Stimulated activated CD8-positive, alpha-beta memory T cell treated with anti-CD3 and anti-CD28 coated beads, Interleukin-12 subunit alpha, Interleukin-12 subunit beta, amount 100 ng/mL, for 24 hours (primary cell): ENCODE measurements around the gene BHLHE41.

ENCODE experiments used
- DNase-seq: peaks from one replicate; pipeline ENCODE4 v3.0.0-alpha.2; 2020; ENCODE audit errors: extremely low read depth

BHLHE41 gene

GRCh38 chr12:26124446-26125399, at the start of gene BHLHE41:
TSS of gene BHLHE41 (minus strand) at chr12:26125037. CDS start at chr12:26124779, 258 bp downstream.
- no peak for DNase-seq

DNA sequence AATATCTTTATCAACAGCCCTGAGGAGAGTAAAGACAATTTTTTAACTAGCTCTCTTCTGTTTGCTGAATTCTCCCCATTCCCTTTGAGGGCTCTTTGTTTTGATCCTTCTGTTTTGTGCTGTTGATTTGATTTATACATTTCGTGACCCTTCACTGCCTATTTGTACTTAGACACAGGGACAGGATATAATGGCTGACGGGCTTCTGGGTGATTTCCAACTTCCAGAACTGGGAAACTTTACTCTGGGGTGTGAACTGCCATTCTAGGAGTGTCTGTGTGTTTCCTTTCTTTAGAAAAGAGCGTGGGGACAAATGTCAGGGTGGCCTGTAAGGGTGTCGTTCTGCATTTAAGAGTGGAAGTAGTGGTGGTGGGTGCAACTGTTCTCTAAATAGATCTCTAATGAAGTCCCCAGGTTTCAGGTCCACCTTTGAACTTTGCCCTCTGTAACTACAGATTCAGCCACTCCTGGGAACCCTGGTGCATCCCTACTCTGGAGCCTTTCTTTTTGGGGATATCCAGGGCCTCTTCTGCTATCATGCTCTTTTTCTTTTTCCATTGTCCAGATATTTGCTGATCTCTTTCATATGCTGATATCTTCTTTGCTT, 48.2 kb upstream of the BHLHE41 start:
- DNase-seq, result no peak

GRCh38 chr12:26172539-26172938, 47.7 kb upstream of the BHLHE41 start:
- no peak for DNase-seq

- DNase-seq, result no peak
Observed at GRCh38 chr12:26172013-26172412, 47.2 kb upstream of the BHLHE41 start.

DNA sequence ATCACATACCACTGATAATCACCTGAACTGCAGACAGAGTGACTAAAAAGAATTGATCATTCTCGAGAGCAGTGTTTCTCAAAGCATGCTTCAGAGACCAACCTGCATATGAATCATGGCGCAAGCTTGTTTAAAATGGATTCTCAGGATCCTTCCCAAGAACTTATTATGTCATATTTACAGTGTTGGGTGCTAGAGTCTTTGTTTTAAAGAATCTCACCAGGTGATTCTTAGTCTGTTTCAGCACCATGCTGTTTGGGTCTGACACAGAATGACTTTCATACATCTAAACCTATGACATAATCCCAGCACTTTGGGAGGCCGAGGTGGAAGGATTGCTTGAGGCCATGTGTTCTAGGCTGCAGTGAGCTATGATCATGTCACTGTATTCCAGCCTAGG, 39.3 kb upstream of the BHLHE41 start:
- no peak for DNase-seq

DNA sequence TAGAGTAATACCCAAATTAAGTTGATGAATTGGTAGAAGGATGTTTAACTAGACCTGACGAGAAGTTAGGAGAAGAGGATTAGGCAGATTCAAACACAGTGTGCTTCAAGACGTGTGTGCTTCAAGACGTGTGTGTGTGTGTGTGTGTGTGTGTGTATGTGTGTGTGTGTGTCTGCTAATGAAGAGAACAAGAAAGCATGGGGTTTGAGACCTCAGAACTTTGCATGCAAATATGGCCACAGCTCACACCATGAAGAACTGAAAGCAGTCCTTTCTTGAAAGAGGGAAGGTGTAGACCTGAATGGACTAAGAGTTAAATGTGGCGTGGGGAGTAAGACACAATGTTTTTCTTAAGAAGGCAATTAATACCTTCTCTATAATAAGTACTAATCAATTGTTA, 38.1 kb upstream of the BHLHE41 start:
- DNase-seq, result no peak

GRCh38 chr12:26162174-26162573, 37.3 kb upstream of the BHLHE41 start:
- DNase-seq, result no peak

- no peak for DNase-seq
Observed at GRCh38 chr12:26158078-26158764, 33.4 kb upstream of the BHLHE41 start.

DNA sequence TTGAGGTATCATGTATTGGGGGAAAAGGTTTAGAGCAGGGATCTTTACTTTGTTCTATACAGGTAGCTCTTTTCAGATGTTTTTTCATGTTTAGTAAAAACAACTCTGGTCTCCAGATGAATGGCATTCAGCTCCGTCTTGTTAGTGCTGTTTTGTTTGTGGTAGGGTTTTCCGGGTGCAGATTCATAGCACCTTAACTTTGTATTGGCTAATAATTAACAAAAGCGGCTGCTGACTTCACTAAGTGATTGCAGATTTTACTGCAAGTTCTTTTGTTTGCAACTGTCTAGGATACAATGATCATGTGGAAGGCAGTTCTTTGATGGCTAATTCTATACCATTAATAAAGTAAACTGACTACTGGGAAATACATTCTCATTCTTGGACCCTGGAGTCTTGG, 32.2 kb upstream of the BHLHE41 start:
- no peak for DNase-seq

- DNase-seq, result no peak
Observed at GRCh38 chr12:26156201-26156871, 31.5 kb upstream of the BHLHE41 start.

DNA sequence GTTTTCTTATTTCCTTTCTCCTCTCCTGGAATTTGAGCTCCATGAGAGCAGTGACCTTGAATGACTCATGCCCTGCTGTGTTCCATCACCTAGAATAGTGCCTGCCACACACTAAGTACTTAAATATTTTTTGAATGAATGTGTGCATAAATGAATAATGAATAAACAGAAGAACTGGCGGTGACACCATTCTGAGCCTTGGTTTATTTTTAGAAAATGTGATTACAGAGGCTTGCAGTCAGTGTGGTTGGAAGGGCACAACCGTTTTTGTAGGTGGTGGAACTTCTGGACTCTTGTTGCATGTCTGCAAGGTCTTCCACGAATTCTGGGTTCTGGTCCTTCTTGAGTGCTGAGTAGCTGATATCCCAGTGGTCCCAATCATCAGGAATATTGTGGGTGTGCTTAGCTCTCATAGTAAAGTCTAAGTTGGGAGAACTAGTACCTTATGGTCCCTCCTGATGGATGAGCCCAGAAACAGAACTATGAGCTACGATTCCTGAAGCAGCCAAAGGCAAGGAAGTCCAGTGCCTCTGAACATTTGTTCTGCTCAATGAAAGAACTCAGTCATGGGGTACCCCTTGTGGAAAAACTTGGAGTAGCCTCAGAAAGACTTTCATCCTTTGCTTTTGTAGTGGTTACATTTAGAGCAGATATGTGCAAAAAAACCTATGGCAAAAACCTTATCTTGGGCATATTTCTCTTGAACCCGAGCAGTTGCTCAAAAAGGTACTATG, 28.8 kb upstream of the BHLHE41 start:
- no peak for DNase-seq

DNA sequence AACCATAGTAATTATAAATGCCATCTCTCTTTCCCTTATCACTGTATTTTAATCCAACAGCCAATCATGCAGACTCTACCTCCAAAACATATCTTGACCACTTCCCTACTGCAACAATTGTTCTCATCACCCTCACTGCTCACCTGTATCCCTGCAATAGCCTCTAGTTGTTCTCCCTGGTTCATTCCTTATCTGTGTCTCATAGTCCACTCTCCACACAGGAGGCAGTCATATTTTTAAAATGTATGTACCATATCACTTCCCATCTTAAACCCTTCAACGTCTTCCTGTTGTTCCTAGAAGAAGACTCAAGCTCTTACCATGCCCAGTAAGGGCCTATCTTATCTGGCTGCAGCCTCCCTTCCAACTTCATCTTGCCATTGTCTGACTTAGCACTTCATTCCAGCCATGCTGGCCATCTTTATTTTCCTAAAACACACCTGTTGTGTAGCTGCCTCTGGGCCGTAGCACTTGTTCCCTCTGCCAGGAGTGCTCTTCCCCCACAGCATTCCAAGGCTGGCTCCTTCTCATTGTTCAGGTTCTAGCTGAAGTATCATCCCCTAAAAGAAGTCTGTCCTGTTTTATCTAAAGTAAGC, 27.8 kb upstream of the BHLHE41 start:
- no peak for DNase-seq

- DNase-seq, result no peak
Observed at GRCh38 chr12:26150736-26151450, 26.1 kb upstream of the BHLHE41 start.

GRCh38 chr12:26149968-26150500, 25.2 kb upstream of the BHLHE41 start:
- DNase-seq, result no peak

DNA sequence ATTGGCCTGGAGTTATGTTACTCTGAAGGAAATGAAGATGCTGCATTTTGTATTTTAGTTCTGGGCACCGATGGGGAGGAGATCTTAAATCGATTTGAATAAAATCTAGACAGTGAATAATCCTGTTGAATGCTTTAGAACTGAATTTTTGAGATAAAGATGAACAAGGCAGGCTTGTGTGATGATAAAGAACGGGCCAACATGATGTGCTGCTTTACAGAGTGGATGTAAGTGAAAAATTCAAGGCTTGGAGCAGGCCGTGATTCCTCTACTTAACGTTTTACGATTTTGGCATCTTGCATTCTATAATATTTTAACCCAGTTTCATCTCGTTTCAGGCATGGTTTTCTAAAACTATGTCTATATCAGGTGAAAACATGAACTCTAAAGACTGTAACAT, 23.5 kb upstream of the BHLHE41 start:
- DNase-seq, result no peak

GRCh38 chr12:26143291-26143690, 18.5 kb upstream of the BHLHE41 start:
- DNase-seq, result no peak

DNA sequence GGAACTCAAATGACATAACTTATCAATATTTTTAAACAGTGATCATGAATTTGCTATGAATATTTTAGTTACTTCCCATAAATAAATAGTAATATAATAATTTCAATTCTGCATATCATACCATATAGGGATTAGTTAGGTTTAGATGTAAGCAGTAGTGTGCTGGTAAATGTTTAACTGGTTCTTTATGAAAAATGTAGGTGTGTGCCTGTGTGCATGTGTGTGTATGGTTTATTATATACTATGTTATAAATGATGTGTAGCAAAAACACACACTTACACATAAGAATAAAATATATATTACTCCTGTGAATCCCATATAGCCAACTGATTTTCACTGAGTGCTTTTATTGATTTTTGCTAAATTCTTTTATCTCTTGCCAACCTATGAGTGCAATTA, 14.0 kb upstream of the BHLHE41 start:
- DNase-seq, result no peak

GRCh38 chr12:26136688-26137087, 11.9 kb upstream of the BHLHE41 start:
- DNase-seq, result no peak

- DNase-seq, result no peak
Observed at GRCh38 chr12:26135571-26135970, 10.7 kb upstream of the BHLHE41 start.

GRCh38 chr12:26135010-26135420, 10.2 kb upstream of the BHLHE41 start:
- no peak for DNase-seq
